CD4-positive, CD25-positive, alpha-beta regulatory T cell (primary cell): Measurements from ENCODE around the gene KAZN. TPM values are rescaled to one million over a fixed set of nuclear protein-coding genes. Genes with fewer than 3 reads are reported as not detected.

ENCODE experiments used
- ATAC-seq, 2 donors: fragments of 150-1000 bp; cut with Tn5 transposase; one replicate each; pipeline ENCODE4 v1.10.0; 2021; ENCODE audit warnings: low read depth in 2 of 2, moderate number of reproducible peaks in 2 of 2, moderate library complexity in 1 of 2
- DNase-seq, 3 donors: peaks; one replicate each; pipeline versions ENCODE4 v3.0.0 to v3.0.0-alpha.2; 2012 to 2022; ENCODE audit warnings: mixed read lengths in 1 of 3
- H3K27ac ChIP-seq: one replicate; pipeline ENCODE4 v1.7.0; 2013; ENCODE audit warnings: mild to moderate bottlenecking, low read length; ENCODE audit not compliant: insufficient read depth, poor library complexity, severe bottlenecking
- H3K27me3 ChIP-seq: one replicate; pipeline ENCODE4 v1.7.0; 2013; ENCODE audit warnings: low read length; ENCODE audit not compliant: control insufficient read depth, insufficient read depth
- H3K36me3 ChIP-seq: one replicate; pipeline ENCODE4 v1.7.0; 2013; ENCODE audit warnings: mild to moderate bottlenecking, low read length, moderate library complexity; ENCODE audit not compliant: control insufficient read depth, insufficient read depth
- H3K4me1 ChIP-seq: 2 replicates; pipeline ENCODE4 v1.7.0; 2013; ENCODE audit warnings: mild to moderate bottlenecking, low read length; ENCODE audit not compliant: insufficient read depth, control insufficient read depth, poor library complexity, severe bottlenecking
- H3K4me3 ChIP-seq: one replicate; pipeline ENCODE4 v1.7.0; 2013; ENCODE audit warnings: low read depth, mild to moderate bottlenecking, low read length, moderate library complexity
- H3K9me3 ChIP-seq, 2 experiments: 1 replicate in 1 of 2; 2 replicates in 1 of 2; pipeline ENCODE4 v1.7.0; 2013; ENCODE audit warnings: low read length in 2 of 2, mild to moderate bottlenecking in 1 of 2, moderate library complexity in 1 of 2; ENCODE audit not compliant: control insufficient read depth in 2 of 2
- H3K27ac Mint-ChIP-seq, 3 donors: one replicate each; pipeline ENCODE4 v1.8.0; 2020 to 2022; ENCODE audit warnings: mild to moderate bottlenecking in 3 of 3, mixed read lengths in 3 of 3, moderate library complexity in 2 of 3
- H3K27me3 Mint-ChIP-seq: one replicate; pipeline ENCODE4 v1.8.0; 2022; ENCODE audit warnings: mild to moderate bottlenecking, mixed read lengths
- H3K36me3 Mint-ChIP-seq: one replicate; pipeline ENCODE4 v1.8.0; 2020; ENCODE audit warnings: mixed read lengths
- H3K4me1 Mint-ChIP-seq, 4 donors: one replicate each; pipeline ENCODE4 v1.8.0; 2020 to 2022; ENCODE audit warnings: mixed read lengths in 4 of 4, mild to moderate bottlenecking in 1 of 4
- H3K4me3 Mint-ChIP-seq, 4 donors: one replicate each; pipeline ENCODE4 v1.8.0; 2020 to 2022; ENCODE audit warnings: mild to moderate bottlenecking in 4 of 4, mixed read lengths in 4 of 4, moderate library complexity in 3 of 4
- H3K9me3 Mint-ChIP-seq, 7 donors: one replicate each; pipeline ENCODE4 v1.8.0; 2020 to 2022; ENCODE audit warnings: mixed read lengths in 7 of 7, mild to moderate bottlenecking in 3 of 7, moderate library complexity in 2 of 7
- polyA plus RNA-seq, 4 donors: library from polyadenylated mRNA; unstranded; fragments of 300-500 nt; fragmentation: Illumina TruSeq; gene quantifications; one replicate each; pipeline ENCODE4 v1.2.3, GENCODE V29; 2021
- total RNA-seq: library from RNA; stranded (reverse); gene quantifications from one replicate; pipeline ENCODE4 v1.2.3, GENCODE V29; 2022

The KAZN gene
- total and polyA plus RNA-seq, 5 donors from 2014 or later = not detected

DNA sequence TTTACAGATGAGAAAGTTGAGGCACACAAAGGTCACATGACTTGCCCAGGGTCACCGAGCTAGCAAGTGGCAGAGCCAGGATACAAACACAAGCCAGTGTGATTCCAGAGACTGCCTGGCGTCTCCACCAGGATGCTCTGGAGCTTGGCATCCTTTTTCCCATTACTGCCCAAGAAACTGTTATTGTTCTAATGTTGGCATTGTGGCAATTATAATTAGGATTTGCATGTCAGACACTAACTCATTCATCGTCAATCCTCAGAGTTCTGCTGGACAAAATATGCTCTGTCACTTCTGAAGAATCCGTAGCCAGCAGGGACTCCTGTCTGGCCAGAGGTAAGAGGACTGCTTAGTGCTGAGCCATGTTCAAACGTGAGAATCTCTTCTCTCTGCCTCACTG is 8.8 kb downstream of the KAZN start:
- Mint-ChIP-seq H3K27me3 (peaks cover 20% of the 10 kb centered on the region), H3K4me1 (no peaks in the 10 kb centered on the region), H3K9me3 (peaks cover 0 to 2% (median 0%) of the 10 kb centered on the region in 7 donors), H3K4me3 (no peak overlapping the region), H3K27ac (no peak overlapping the region), H3K36me3 (no peaks in the 10 kb centered on the region)
- Histone ChIP-seq H3K9me3 (no peaks in the 10 kb centered on the region), H3K27ac (no peak overlapping the region), H3K4me1 (no peaks in the 10 kb centered on the region), H3K4me3 (no peak overlapping the region), H3K27me3 (no peaks in the 10 kb centered on the region), H3K36me3 (no peaks in the 10 kb centered on the region)
- ATAC-seq = no peak
- DNase-seq = no peak

DNA sequence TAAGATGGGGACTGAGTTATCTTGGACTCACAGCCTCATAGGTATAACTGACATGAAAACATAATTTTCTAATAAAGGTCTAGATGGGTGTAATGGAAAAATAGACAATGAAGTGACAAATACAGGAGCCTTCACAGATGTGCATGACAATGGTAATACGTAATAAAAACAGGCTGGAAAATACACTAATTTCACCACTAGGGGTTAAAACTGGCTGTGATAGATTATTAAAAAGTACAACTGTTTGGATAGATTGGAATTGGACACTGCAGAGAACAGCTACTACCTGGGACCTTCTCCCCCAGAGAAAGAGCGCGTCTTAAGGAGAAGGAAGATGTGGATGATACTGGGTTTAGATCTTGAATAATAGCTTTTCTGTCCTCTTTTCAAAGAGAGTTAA is 9.8 kb downstream of the KAZN start:
- DNase-seq (no peak), ATAC-seq (no peak)
- Mint-ChIP-seq H3K4me1 (no peaks in the 10 kb centered on the region), H3K27ac (no peak overlapping the region), H3K36me3 (no peaks in the 10 kb centered on the region), H3K4me3 (no peak overlapping the region), H3K27me3 (peaks cover 20% of the 10 kb centered on the region), H3K9me3 (peaks cover 0 to 2% (median 0%) of the 10 kb centered on the region in 7 donors)
- Histone ChIP-seq H3K4me3 (no peak overlapping the region), H3K9me3 (no peaks in the 10 kb centered on the region), H3K27me3 (no peaks in the 10 kb centered on the region), H3K4me1 (no peaks in the 10 kb centered on the region), H3K36me3 (no peaks in the 10 kb centered on the region), H3K27ac (no peak overlapping the region)

DNA sequence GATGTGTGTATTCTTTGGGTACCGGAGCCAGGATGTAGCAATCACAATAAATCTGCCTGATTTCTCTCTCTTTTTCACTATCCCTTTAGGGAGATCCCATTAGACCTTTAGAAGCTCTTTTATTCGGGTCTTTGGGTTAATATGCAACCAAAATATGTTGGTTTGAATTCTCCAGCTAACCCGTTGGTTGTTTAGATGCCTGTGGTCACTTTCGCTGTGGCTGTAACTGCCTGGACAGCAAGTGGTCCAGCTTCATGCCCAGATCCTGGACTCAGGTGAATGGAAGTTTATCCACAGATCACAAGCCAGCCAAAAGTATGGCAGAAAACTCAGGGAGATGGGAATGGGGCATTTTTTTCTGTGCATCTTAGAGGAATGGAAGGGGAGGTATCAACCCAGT is 12.3 kb downstream of the KAZN start:
- H3K27me3 Mint-ChIP-seq = peaks cover 8% of the 10 kb centered on the region
- H3K27me3 ChIP-seq = no peaks in the 10 kb centered on the region
- H3K4me1 ChIP-seq = no peaks in the 10 kb centered on the region
- no peaks in the 10 kb centered on the region for H3K4me1 Mint-ChIP-seq
- H3K36me3 ChIP-seq = no peaks in the 10 kb centered on the region
- H3K4me3 Mint-ChIP-seq = no peak overlapping the region
- H3K9me3 Mint-ChIP-seq = peaks cover 0 to 7% (median 0%) of the 10 kb centered on the region in 7 donors
- no peaks in the 10 kb centered on the region for H3K36me3 Mint-ChIP-seq
- H3K9me3 ChIP-seq = no peaks in the 10 kb centered on the region
- no peak overlapping the region for H3K27ac ChIP-seq
- no peak overlapping the region for H3K4me3 ChIP-seq
- ATAC-seq (no peak), DNase-seq (no peak)
- H3K27ac Mint-ChIP-seq = no peak overlapping the region

DNA sequence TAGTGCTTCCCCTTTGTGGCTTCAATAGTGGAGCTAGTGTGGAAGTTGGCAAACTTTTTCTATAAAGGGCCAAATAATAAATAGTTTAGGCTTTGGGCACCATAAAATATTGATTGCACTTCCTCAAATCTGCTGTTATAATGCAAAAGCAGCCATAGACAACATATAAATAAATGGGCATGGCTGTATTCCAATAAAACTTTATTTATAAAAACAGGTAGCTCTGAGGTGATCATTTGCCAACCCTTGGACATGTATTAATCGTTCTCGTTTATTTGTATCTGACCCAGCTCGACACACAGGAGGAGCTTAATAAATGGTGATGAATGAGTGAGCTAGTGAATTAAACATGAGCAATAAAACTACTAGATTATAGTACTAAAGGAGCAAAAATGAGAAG is 13.3 kb downstream of the KAZN start:
- peaks cover 0 to 7% (median 0%) of the 10 kb centered on the region in 7 donors for H3K9me3 Mint-ChIP-seq
- no peak overlapping the region for H3K4me3 Mint-ChIP-seq
- no peak overlapping the region for H3K27ac Mint-ChIP-seq
- DNase-seq (no peak), ATAC-seq (no peak)
- H3K27me3 Mint-ChIP-seq = peaks cover 8% of the 10 kb centered on the region
- no peaks in the 10 kb centered on the region for H3K4me1 Mint-ChIP-seq
- H3K9me3 ChIP-seq = no peaks in the 10 kb centered on the region
- H3K36me3 Mint-ChIP-seq = no peaks in the 10 kb centered on the region
- no peaks in the 10 kb centered on the region for H3K27me3 ChIP-seq
- no peaks in the 10 kb centered on the region for H3K4me1 ChIP-seq
- no peak overlapping the region for H3K27ac ChIP-seq
- H3K4me3 ChIP-seq = no peak overlapping the region
- no peaks in the 10 kb centered on the region for H3K36me3 ChIP-seq

DNA sequence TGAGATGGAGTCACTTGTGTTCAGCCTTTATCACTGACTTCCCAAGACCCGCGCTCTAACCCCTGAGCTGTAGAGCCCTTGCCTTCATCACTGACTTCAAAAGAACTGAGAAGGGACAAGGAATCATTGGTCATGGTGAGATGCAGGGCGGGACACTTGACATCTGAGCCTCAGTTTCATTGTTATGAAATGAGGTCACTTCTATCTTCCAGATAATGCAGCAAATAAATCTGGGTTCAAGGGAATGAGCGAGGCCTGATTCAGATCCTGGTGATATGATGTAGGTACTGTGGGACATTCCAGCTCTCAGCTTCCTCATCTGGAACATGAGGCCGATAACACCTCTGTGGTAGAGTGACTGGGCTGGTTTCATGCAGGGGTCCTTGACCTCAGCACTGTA is 13.8 kb downstream of the KAZN start:
- no peak for DNase-seq
- Mint-ChIP-seq H3K4me3 (no peak overlapping the region), H3K27me3 (peaks cover 8% of the 10 kb centered on the region), H3K4me1 (no peaks in the 10 kb centered on the region), H3K27ac (no peak overlapping the region), H3K9me3 (peaks cover 0 to 7% (median 0%) of the 10 kb centered on the region in 7 donors), H3K36me3 (no peaks in the 10 kb centered on the region)
- Histone ChIP-seq H3K27ac (no peak overlapping the region), H3K4me3 (no peak overlapping the region), H3K4me1 (no peaks in the 10 kb centered on the region), H3K27me3 (no peaks in the 10 kb centered on the region), H3K36me3 (no peaks in the 10 kb centered on the region), H3K9me3 (no peaks in the 10 kb centered on the region)
- no peak for ATAC-seq

DNA sequence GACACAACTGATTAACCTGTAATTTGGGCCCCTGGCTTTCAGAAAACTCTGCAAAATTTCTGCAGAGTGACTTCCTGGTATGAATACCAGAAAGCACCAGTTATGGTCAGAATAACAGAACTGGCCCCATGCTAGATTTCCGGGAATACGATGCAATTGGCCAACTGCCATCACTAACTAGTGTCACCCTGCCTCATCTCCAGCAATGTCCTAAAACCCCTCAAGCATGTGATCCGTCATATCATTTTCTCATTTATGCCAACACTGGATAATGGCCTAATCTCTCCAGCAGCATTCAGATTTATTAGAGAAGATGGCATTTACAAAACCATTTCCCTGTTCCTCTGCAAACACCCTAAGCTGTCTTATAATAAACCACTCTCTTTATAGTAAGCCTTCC is 15.4 kb downstream of the KAZN start:
- no peak overlapping the region for H3K27ac Mint-ChIP-seq
- no peaks in the 10 kb centered on the region for H3K27me3 ChIP-seq
- H3K27ac ChIP-seq = no peak overlapping the region
- no peak for ATAC-seq
- peaks cover 0 to 11% (median 2%) of the 10 kb centered on the region in 7 donors for H3K9me3 Mint-ChIP-seq
- no peaks in the 10 kb centered on the region for H3K36me3 ChIP-seq
- DNase-seq = no peak
- H3K9me3 ChIP-seq = no peaks in the 10 kb centered on the region
- H3K36me3 Mint-ChIP-seq = no peaks in the 10 kb centered on the region
- H3K27me3 Mint-ChIP-seq = no peaks in the 10 kb centered on the region
- H3K4me3 Mint-ChIP-seq = no peak overlapping the region
- no peaks in the 10 kb centered on the region for H3K4me1 ChIP-seq
- H3K4me3 ChIP-seq = no peak overlapping the region
- no peaks in the 10 kb centered on the region for H3K4me1 Mint-ChIP-seq

DNA sequence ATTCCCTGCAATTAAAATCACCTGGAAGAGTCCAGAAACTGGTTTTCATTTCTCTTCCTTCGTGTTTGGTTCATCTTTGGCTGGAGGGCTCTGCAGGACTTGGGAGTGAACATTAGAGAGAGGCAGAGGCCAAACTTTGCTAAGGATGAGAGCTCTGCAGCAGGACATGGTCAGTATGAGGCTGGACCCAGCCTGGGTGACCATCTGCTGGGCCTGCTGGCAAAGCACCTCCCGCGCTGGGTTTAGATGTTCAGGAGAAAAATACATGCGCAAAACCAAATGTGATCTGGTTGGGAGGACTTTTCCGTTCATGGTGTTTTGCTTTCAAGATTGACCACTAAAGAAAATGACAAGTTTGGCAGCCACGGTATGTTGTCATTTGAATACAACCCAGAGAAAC is 15.9 kb downstream of the KAZN start:
- no peaks in the 10 kb centered on the region for H3K4me1 Mint-ChIP-seq
- no peak for ATAC-seq
- peaks cover 0 to 11% (median 2%) of the 10 kb centered on the region in 7 donors for H3K9me3 Mint-ChIP-seq
- H3K9me3 ChIP-seq = no peaks in the 10 kb centered on the region
- no peaks in the 10 kb centered on the region for H3K27me3 Mint-ChIP-seq
- no peak overlapping the region for H3K4me3 ChIP-seq
- H3K4me3 Mint-ChIP-seq = no peak overlapping the region
- no peak overlapping the region for H3K27ac ChIP-seq
- no peak for DNase-seq
- H3K27me3 ChIP-seq = no peaks in the 10 kb centered on the region
- no peaks in the 10 kb centered on the region for H3K36me3 ChIP-seq
- H3K36me3 Mint-ChIP-seq = no peaks in the 10 kb centered on the region
- no peaks in the 10 kb centered on the region for H3K4me1 ChIP-seq
- H3K27ac Mint-ChIP-seq = no peak overlapping the region

DNA sequence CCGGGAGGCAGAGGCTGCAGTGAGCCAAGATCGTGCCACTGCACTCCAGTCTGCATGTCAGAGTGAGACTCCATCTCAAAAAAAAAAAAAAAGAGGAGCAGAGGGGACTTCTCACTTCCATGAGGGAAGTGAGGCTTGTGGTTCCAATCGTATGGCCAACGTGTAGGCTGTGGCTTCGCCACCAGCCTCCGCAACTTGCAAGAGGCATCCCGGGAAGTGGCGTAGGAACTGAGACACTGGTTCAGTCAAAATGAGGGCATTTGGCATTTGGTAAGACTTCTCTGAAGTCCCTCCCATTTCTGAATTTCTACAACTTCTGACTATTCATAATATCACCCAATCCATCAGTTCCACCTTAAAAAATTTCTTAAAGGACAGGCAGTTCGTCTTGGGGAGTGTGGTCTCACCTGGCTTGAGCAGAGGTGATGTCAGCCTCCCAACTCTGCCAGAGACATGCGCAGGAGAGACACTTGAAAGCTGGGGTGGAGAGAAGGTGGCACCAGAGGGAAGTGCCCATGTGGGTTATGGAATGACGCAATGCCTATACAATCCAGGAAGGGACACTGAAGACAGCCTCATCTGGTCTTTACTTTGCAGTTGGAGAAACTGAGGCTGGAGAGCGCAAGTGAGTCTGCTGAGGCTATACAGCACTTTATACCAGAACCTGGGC is 17.2 kb downstream of the KAZN start:
- Histone ChIP-seq H3K4me1 (no peaks in the 10 kb centered on the region), H3K4me3 (no peak overlapping the region), H3K9me3 (peaks cover 0 to 2% of the 10 kb centered on the region in 2 experiments), H3K27me3 (no peaks in the 10 kb centered on the region), H3K36me3 (no peaks in the 10 kb centered on the region), H3K27ac (no peak overlapping the region)
- Mint-ChIP-seq H3K36me3 (no peaks in the 10 kb centered on the region), H3K27ac (peak overlapping the region in 1 of 3 donors; percentile 18), H3K4me3 (no peak overlapping the region), H3K27me3 (no peaks in the 10 kb centered on the region), H3K4me1 (no peaks in the 10 kb centered on the region), H3K9me3 (peaks cover 0 to 14% (median 3%) of the 10 kb centered on the region in 7 donors)
- DNase-seq (no peak), ATAC-seq (no peak)
